GM18861 (cell line): ENCODE data around the gene VIPR2.
"Not testable (repeated sequence)": the region's sequence is repeated elsewhere in the genome, so short reads cannot be mapped to it uniquely, and the experiment has no call there.

Experiments
- ATAC-seq: cut with Tn5 transposase; IDR thresholded peaks from one replicate; pipeline ENCODE4 v1.9.1; 2021; ENCODE audit not compliant: unreplicated experiment

The VIPR2 gene

DNA sequence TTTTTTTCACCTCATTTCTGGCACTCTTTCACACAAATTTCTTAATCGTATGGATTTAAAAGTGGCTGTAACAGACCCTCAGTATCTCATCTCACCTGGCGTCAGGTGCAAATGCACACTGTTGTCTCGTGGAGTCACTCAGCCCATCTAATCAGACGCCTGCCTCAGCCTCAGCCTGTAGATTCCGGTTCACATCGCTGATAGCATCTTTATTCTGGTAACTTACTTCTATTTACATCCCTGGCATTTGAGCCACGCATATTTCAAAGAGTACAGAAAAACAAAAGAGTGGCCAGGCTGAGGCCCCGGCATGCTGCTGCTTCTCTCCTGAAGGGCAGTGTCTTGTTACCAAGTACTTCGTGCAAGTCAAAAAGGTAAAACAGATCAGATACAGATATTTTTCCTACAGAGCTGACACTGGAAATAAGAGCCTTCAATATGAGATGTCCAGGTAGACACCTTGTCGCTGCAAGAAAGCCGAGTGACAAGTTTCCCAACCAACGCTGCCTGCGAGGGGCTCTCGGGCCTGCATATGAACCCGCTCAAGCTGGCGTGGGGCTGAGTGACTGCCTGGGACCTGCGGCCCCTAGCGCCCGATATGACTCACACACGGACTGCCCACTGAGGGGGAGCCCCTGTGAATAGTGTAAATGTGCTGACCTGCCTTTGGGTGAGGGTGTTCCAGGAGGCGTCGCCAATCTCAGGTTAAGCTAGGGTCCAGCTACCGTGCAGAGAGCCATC, 4.3 kb downstream of the VIPR2 start:
- ATAC-seq: no peak

DNA sequence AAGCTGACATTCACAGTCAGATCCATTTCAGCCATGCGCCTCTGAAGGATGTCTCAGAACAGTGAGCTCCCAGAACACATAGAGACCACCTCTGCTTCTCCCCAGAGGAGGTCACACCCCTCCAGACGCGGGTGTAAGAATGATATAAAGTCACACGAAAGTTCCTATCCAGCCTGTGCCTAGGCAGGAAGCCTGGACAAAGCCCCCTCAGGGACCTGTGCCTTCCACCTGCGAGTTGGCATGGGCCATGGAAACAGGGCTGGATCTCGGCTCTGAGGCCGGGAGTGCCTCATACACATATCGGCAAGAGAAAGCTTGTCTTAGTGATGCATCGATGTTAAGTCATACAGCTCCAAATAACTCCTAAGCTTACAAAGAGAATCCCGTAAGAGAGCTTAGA, 5.0 kb downstream of the VIPR2 start:
- ATAC-seq: no peak

GRCh38 chr7:159139202-159139601, 5.5 kb downstream of the VIPR2 start:
- ATAC-seq: no peak

- ATAC-seq: no peak
Observed at GRCh38 chr7:159138508-159138907, 6.2 kb downstream of the VIPR2 start.

DNA sequence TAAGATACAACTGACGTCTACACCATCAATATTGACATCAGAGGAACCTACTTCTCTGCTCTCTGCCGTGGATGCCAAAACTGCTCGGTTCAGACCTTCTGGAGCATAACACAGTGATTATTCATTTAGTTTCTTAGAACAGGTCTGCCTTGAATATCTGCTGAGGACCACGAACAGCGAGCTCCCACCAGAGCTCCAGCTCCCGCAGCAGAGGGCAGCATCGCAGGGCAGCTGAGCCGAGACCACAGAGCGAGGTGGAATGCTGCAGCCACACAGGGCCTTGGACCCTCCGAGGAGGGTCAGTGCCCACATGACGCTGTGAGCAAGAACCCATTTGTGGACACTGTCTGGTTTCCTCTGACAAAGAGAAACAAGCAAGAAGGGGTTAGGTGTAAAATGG, 6.8 kb downstream of the VIPR2 start:
- no peak for ATAC-seq

- ATAC-seq: no peak
Observed at GRCh38 chr7:159136846-159137245, 7.8 kb downstream of the VIPR2 start.

DNA sequence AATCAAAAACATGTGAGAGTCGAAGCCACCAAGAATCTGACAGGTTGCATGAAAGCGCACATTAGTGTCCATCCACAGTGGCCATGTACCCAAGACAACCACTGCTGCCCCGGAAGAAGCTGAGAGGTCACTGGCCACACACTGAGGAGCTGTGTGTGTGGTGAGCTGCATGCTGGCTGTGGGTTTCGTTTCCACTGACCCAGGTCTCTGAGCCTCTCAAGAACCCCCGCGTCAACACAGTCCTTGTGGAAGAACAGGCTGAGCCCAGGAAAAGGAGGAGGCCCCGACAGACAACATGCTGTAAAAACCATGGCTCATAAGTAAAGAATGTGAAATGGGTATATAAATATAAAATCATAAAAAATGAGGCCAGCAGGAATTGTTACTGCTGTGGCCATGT, 8.2 kb downstream of the VIPR2 start:
- ATAC-seq: no peak

- no peak for ATAC-seq
Observed at GRCh38 chr7:159136013-159136412, 8.7 kb downstream of the VIPR2 start.

DNA sequence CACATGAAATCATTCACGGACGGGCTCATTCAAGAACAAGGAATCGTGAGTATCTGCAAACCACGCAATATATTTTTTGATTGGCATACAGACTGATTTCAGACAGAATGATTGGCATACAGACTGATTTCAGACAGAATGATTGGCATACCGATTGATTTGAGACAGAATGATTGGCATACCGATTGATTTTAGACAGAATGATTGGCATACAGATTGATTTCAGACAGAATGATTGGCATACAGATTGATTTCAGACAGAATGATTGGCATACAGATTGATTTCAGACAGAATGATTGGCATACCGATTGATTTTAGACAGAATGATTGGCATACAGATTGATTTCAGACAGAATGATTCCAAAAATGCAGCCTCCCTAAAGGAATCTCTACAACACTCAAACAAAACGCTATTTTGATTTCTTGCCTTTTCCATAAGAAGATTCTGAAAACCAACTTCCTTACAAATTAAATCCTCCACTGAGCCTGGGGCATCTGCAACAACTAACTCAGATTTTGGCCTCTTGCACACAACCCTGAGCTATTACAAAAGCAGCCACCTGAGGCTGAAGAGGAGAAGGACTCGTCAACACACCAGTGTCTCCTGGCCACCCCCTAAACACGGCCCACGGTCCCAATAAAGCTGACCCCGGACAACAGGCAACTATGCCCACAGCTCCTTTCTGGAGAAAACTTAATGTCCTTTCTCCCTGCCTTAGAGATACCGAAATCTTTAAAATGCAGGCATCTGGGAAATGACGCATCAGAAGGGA, 11.8 kb downstream of the VIPR2 start:
- not testable (repeated sequence) for ATAC-seq

GRCh38 chr7:159130820-159131219, 13.8 kb downstream of the VIPR2 start:
- no peak for ATAC-seq

- no peak for ATAC-seq
Observed at GRCh38 chr7:159130199-159130775, 14.4 kb downstream of the VIPR2 start.

GRCh38 chr7:159128767-159129166, 15.9 kb downstream of the VIPR2 start:
- no peak for ATAC-seq

DNA sequence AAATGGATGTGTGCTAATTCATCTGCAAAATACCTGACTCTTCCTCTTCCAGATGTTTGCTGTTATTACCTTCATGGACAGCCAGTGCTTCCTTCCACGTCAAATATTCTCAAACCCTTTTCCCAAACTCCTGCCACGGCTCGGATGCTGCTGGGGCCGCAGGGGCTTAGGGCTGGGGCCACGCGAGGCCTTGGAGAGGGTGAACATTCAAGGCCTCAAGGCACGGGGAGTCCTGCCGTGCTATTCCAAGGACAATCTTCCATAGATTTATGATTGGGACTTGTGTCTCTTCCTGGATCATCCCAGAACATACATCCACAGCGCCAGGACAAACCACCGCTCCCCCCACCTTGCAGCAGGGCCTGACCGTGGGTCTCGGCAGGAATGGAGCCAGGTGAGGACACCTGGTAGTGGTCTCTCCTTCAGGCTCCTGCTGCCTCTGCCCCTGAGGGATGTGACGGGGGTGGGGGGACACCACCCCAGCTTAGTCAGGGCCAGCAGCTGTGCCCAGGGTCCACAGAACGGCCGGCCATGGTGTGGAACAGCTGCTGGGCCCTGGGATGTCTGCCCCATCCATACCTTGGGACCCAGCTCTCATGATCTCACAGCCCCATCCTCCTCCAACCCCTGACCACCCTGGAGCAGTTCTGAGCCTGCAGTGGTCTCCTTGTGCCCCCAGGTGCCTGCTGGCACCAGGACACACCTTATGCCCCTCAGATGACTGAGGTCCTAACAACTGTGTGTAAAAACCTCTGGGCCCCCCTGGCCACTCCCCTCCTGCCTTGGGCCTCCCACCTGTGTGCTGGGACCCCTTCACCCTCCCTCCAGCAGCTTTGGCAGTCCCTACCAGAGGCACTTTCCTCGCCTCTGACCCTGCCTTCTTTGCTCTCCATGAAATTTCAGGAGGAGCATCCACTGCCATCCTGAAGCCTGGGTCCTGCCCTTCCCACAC, 16.7 kb downstream of the VIPR2 start:
- no peak for ATAC-seq

GRCh38 chr7:159126311-159127260, 18.1 kb downstream of the VIPR2 start:
- ATAC-seq: no peak

DNA sequence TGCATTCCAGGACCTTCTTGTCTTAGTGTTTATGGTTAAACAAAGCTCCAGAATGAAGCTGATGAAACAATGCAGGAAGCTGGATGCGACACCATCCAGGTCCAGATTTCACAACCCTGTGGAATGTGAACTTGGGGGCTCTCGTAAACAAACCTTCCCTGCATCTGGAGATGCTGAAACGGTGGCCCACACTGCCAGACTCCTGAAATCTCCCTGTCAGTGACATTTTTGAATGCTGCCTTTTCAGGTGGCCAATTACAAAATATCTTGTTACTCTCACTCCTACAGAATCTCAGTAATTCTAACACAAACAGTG, 18.8 kb downstream of the VIPR2 start:
- ATAC-seq: no peak

- no peak for ATAC-seq
Observed at GRCh38 chr7:159125104-159125954, 19.3 kb downstream of the VIPR2 start.

GRCh38 chr7:159123793-159124192, 20.9 kb downstream of the VIPR2 start:
- ATAC-seq: not testable (repeated sequence)

DNA sequence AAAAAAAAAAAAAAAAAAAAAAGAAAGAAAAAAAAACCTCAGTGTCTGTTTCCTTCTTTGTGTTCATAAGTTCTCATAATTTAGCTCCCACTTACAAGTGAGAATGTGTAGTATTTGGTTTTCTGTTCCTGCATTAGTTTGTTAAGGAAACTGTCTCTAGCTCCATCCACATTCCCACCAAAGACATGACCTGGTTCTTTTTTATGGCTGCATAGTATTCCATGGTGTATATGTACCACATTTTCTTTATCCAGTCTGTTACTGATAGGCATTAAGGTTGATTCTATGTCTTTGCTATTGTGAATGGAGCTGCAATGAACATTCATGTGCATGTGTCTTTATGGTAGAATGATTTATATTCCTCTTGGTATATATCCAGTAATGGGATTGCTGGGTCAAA, 21.4 kb downstream of the VIPR2 start:
- ATAC-seq: not testable (repeated sequence)

- ATAC-seq: no peak
Observed at GRCh38 chr7:159122276-159122675, 22.4 kb downstream of the VIPR2 start.
